NCI-H2227 (cell line): ENCODE measurements around the gene TPTE.
"Not testable (repeated sequence)": the region's sequence is repeated elsewhere in the genome, so short reads cannot be mapped to it uniquely, and the experiment has no call there.

Experiments used
- DNase-seq: peaks from one replicate; lab custom pipeline; 2025; ENCODE audit not compliant: unreplicated experiment; lab: John Stamatoyannopoulos, UW

TPTE gene

DNA sequence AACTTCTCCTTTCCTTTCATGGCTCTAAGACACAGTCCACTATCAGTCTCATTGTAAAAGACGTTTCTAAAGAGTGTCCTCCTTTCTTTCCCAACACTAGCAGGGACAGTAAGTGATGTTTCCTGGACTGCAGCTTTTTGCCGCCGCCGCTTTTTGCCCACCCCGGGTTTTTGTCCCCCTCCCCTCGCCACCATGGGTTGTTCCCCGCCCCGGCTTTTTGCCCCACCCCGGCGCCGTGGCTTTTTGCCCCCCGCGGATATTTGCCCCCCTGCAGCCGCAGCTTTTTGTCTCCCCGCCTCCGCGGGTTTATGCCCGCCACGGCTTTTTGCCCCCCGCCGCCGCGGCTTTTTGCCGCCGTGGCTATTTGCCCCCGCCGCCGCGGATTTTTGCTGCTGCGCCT is 95.2 kb downstream of the TPTE start:
- DNase-seq, result no peak

- DNase-seq, result not testable (repeated sequence)
Observed at GRCh38 chr21:10617133-10617752, 95.9 kb downstream of the TPTE start.

DNA sequence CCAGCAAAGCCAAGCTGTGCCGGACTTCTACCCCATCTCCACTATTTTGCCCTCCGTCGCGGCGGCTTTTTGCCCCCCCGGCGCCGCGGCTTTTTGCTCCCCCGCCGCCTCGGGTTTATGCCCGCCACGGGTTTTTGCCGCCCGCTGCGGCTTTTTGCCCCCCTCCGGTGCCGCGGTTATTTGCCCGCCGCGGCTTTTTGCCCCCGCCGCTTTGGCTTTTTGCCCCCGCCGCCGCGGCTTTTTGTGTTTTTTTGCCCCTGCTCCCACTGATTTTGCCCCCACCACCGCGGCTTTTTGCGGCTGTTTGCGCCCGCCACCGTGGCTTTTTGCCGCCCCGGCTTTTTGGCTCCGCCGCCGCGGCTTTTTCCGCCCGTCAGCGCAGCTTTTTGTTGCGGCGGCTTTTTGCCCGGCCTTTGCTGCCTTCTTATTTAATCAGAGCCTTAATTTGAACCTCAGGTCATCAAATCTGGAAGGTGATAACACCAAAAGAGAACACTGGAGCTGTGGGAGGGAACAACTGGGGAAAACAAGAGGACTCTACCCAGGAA is 106.0 kb downstream of the TPTE start:
- no peak for DNase-seq

GRCh38 chr21:10629239-10629638 is 107.9 kb downstream of the TPTE start:
- not testable (repeated sequence) for DNase-seq

- not testable (repeated sequence) for DNase-seq
Observed at GRCh38 chr21:10630829-10631228, 109.4 kb downstream of the TPTE start.

DNA sequence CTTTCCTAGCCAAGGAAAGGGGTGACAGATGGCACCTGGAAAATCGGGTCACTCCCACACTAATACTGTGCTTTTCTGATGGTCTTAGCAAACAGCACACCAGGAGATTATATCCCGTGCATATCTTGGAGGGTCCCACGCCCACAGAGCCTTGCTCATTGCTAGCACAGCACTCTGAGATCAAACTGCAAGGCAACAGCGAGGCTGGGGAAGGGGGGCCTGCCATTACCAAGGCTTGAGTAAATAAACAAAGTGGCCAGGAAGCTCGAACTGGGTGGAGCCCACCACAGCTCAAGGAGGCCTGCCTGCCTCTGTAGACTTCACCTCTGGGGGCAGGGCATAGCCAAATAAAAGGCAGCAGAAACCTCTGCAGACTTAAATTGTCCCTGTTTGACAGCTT is 109.9 kb downstream of the TPTE start:
- not testable (repeated sequence) for DNase-seq

- not testable (repeated sequence) for DNase-seq
Observed at GRCh38 chr21:10638144-10638543, 116.8 kb downstream of the TPTE start.

DNA sequence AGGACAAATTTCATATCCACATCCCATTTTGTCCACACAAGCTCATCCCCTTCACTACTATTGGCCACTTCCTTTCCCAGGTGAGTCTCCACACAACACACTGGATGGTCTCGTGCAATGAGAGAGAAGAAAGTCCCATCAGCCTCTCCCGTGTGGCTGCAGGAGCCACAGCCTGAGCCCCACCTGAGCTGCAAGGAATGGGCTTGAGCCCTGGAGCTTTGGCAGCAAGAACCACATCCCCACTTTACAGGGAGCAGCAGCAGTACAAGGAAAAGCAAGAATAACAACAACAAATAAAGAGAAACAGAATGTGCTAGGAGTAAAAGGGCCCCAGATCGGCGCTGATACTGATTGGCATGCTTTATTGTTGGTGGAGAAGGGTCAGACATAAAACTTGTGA is 117.7 kb downstream of the TPTE start:
- DNase-seq, result no peak

- not testable (repeated sequence) for DNase-seq
Observed at GRCh38 chr21:10639746-10640145, 118.4 kb downstream of the TPTE start.

GRCh38 chr21:10640446-10640845 is 119.1 kb downstream of the TPTE start:
- DNase-seq, result no peak

GRCh38 chr21:10641107-10641506 is 119.7 kb downstream of the TPTE start:
- DNase-seq, result no peak

DNA sequence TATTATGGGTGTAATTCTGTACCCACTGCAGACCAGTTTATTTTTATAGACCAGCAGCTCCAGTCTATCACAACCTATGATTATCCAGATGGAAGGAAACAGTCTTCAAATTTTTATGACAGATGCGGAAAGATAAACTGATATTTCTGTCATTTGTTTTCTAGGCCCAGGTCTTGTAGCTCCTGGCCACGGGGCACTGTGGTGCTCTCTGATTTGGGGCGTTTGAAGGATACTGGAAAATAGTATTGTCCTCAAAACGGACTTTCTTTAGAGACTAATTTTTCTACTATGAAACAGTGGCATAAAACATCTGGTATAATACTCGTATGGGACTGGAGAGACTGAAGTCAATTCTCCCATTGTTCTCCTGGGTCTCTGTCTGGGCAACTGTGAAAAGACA is 124.3 kb downstream of the TPTE start:
- not testable (repeated sequence) for DNase-seq

DNA sequence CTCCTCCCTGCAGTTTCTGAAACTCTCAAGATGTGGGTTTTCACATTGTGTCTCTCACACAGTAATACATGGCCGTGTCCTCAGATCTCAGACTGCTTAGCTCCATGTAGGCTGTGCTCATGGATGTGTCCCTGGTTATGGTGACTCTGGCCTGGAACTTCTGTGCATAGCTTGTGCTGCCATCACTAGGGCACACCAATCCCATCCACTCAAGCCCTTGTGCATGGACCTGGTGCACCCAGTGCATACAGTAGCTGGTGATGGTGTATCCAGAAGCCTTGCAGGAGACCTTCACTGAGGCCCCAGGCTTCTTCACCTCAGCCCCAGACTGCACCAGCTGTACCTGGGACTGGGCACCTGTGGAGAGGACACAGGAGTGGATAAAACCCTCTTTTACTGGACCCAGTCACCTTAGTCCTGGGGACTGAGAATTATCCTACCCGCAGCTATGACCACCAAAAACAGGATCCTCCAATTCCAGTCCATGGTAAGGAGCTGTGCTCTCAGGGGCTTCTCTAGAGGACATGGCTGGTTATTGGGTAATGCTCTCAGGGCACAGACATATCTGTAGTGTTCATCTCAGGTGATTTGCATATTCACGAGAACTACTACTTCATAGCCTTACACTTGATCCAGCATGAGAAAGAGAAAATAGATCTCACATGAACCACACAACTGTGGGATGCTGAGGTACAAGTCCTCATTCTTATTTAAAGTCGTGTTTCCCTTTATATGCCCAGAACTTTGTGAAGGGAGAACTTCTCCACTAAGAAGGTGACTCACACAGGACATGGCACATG is 128.2 kb downstream of the TPTE start:
- not testable (repeated sequence) for DNase-seq

DNA sequence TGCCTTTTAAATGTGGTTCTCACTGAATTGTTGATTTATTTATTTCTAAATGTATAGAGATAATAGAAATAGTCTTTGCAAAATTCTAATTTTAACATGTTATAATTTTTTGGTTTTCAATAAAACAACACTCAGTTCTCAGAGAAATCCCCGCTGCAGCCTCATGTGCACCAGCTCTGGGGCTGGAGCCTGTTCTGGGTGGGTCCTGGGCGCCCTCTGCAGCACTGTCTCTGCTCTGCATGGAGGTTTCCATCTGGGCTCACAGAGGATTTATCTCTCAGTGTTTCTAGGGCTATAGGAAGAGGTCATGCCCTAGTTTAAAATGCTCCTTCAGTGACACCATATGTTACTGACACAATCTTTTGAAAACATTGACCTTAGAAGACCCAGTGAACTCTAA is 128.9 kb downstream of the TPTE start:
- not testable (repeated sequence) for DNase-seq
